ENCODE results near the gene NRXN3.

Gene NRXN3

DNA sequence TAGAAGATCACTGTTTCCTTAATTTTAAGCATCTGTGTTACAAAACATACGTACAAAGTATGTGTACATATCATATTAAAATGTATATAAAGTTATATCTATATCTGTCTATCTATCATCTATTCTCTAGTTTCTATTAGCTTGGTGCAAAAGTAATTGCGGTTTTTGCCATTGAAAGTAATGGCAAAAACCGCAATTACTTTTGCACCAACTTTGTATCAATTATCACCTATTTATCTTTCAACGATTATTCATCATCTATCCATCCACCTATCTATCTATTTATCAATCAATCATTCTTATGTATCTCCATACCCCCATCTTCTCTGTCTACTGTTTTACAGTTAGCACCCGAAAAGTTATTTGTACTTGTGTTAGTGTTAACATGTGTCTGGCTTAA is 447.6 kb downstream of the NRXN3 start:
- ChIA-PET POLR2A (no interaction called here), CTCF (interaction anchor here (0.6 kb wide), 1 partner anchor 573 kb away, joined by 3 read pairs; no protein-coding TSS in a partner anchor)
- no peak for TF ChIP-seq ZNF664 (tag by site-specific recombination; IDR thresholded peaks at IDR 0.05)
- no peak for TF ChIP-seq ZNF747 (tag by site-specific recombination; IDR thresholded peaks at IDR 0.05)
- TF ChIP-seq, protein P1, sequence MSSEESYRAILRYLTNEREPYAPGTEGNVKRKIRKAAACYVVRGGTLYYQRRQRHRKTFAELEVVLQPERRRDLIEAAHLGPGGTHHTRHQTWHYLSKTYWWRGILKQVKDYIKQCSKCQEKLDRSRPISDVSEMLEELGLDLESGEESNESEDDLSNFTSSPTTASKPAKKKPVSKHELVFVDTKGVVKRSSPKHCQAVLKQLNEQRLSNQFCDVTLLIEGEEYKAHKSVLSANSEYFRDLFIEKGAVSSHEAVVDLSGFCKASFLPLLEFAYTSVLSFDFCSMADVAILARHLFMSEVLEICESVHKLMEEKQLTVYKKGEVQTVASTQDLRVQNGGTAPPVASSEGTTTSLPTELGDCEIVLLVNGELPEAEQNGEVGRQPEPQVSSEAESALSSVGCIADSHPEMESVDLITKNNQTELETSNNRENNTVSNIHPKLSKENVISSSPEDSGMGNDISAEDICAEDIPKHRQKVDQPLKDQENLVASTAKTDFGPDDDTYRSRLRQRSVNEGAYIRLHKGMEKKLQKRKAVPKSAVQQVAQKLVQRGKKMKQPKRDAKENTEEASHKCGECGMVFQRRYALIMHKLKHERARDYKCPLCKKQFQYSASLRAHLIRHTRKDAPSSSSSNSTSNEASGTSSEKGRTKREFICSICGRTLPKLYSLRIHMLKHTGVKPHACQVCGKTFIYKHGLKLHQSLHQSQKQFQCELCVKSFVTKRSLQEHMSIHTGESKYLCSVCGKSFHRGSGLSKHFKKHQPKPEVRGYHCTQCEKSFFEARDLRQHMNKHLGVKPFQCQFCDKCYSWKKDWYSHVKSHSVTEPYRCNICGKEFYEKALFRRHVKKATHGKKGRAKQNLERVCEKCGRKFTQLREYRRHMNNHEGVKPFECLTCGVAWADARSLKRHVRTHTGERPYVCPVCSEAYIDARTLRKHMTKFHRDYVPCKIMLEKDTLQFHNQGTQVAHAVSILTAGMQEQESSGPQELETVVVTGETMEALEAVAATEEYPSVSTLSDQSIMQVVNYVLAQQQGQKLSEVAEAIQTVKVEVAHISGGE (tag by site-specific recombination; conservative IDR thresholded peaks at IDR 0.05; ENCODE audit: low read depth) = no peak
- TF ChIP-seq, protein P2, sequence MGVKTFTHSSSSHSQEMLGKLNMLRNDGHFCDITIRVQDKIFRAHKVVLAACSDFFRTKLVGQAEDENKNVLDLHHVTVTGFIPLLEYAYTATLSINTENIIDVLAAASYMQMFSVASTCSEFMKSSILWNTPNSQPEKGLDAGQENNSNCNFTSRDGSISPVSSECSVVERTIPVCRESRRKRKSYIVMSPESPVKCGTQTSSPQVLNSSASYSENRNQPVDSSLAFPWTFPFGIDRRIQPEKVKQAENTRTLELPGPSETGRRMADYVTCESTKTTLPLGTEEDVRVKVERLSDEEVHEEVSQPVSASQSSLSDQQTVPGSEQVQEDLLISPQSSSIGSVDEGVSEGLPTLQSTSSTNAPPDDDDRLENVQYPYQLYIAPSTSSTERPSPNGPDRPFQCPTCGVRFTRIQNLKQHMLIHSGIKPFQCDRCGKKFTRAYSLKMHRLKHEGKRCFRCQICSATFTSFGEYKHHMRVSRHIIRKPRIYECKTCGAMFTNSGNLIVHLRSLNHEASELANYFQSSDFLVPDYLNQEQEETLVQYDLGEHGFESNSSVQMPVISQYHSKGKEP (tag by site-specific recombination; IDR thresholded peaks at IDR 0.05) = no peak
- TF ChIP-seq SP2 (tag by site-specific recombination; IDR thresholded peaks at IDR 0.05) = no peak
- TF ChIP-seq ZNF610 (tag by site-specific recombination; IDR thresholded peaks at IDR 0.05; ENCODE audit: borderline replicate concordance) = no peak
- no peak for TF ChIP-seq GLI4 (tag by site-specific recombination; IDR thresholded peaks at IDR 0.05)
- TF ChIP-seq SETDB1 (IDR thresholded peaks at IDR 0.05; ENCODE audit: insufficient read length, low read length) = no peak
- TF ChIP-seq, protein P3, sequence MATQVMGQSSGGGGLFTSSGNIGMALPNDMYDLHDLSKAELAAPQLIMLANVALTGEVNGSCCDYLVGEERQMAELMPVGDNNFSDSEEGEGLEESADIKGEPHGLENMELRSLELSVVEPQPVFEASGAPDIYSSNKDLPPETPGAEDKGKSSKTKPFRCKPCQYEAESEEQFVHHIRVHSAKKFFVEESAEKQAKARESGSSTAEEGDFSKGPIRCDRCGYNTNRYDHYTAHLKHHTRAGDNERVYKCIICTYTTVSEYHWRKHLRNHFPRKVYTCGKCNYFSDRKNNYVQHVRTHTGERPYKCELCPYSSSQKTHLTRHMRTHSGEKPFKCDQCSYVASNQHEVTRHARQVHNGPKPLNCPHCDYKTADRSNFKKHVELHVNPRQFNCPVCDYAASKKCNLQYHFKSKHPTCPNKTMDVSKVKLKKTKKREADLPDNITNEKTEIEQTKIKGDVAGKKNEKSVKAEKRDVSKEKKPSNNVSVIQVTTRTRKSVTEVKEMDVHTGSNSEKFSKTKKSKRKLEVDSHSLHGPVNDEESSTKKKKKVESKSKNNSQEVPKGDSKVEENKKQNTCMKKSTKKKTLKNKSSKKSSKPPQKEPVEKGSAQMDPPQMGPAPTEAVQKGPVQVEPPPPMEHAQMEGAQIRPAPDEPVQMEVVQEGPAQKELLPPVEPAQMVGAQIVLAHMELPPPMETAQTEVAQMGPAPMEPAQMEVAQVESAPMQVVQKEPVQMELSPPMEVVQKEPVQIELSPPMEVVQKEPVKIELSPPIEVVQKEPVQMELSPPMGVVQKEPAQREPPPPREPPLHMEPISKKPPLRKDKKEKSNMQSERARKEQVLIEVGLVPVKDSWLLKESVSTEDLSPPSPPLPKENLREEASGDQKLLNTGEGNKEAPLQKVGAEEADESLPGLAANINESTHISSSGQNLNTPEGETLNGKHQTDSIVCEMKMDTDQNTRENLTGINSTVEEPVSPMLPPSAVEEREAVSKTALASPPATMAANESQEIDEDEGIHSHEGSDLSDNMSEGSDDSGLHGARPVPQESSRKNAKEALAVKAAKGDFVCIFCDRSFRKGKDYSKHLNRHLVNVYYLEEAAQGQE (tag by site-specific recombination; IDR thresholded peaks at IDR 0.05) = no peak
- no peak for TF ChIP-seq ZNF837 (tag by site-specific recombination; IDR thresholded peaks at IDR 0.05)
- no peak for TF ChIP-seq ZNF596 (tag by site-specific recombination; IDR thresholded peaks at IDR 0.05)
- TF ChIP-seq GLIS1 (tag by site-specific recombination; IDR thresholded peaks at IDR 0.05) = no peak
- TF ChIP-seq ZNF621 (tag by site-specific recombination; IDR thresholded peaks at IDR 0.05) = no peak
- no peak for TF ChIP-seq ZNF548 (tag by site-specific recombination; IDR thresholded peaks at IDR 0.05)
- no peak for TF ChIP-seq ZNF629 (tag by site-specific recombination; IDR thresholded peaks at IDR 0.05)
- TF ChIP-seq ZNF549 (tag by site-specific recombination; IDR thresholded peaks at IDR 0.05) = no peak
- TF ChIP-seq ZNF324 (tag by site-specific recombination; IDR thresholded peaks at IDR 0.05) = no peak
- no peak for TF ChIP-seq ZNF10 (tag by site-specific recombination; IDR thresholded peaks at IDR 0.05)
- no peak for TF ChIP-seq GLIS2 (tag by site-specific recombination; IDR thresholded peaks at IDR 0.05)
- TF ChIP-seq ZNF510 (tag by site-specific recombination; IDR thresholded peaks at IDR 0.05; ENCODE audit: insufficient replicate concordance) = no peak
- Histone ChIP-seq H3K4me3 (ENCODE audit: low read depth, low read length) (no peak overlapping the region), H3K9me3 (ENCODE audit: control insufficient read depth, insufficient read depth, low read depth, low read length) (no peaks in the 10 kb centered on the region), H3K27ac (ENCODE audit: extremely low read depth, low read depth, low read length) (no peak overlapping the region), H3K4me1 (ENCODE audit: control insufficient read depth, insufficient read depth, low read length) (no peaks in the 10 kb centered on the region), H3K36me3 (ENCODE audit: control insufficient read depth in 2 of 2, insufficient read depth in 1 of 2, low read length in 2 of 2) (no peaks in the 10 kb centered on the region)
